HG03196 (cell line): ENCODE measurements around the gene PKDREJ.
A peak's percentile ranks its signal among the peaks of the same experiment; 100 is the strongest.
"Not testable (repeated sequence)": the region's sequence is repeated elsewhere in the genome, so short reads cannot be mapped to it uniquely, and the experiment has no call there.

Experiments used
- ATAC-seq: cut with Tn5 transposase; IDR thresholded peaks from one replicate; pipeline ENCODE4 v1.9.1; 2021; ENCODE audit not compliant: unreplicated experiment

PKDREJ gene

DNA sequence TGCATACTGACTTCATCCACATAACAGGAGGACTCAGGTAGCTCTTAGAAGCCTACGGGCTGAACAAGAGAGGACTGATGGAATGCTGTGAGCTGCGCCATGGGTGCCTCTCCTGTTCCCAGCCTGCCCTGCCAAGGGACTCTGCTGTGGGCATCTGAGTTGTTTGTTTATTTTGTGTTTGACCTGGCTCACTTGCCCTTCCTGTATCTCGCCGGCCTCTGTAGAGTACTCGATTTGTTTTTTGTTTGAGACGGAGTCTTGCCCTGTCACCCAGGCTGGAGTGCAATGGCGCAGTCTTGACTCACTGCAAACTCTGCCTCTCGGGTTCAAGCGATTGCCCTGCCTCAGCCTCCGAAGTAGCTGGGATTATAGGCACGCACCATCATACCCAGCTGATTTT lies 6.4 kb upstream of the PKDREJ start:
- no peak for ATAC-seq

- ATAC-seq = peak; percentile 90
Measured at GRCh38 chr22:46267431-46268279, 4.5 kb upstream of the PKDREJ start, which contains the start of gene TTC38. Gene TTC38, plus strand, starts transcription at chr22:46268008. Its CDS starts 32 bp downstream, at chr22:46268040.

GRCh38 chr22:46265627-46266026 lies 2.5 kb upstream of the PKDREJ start:
- not testable (repeated sequence) for ATAC-seq

- ATAC-seq = not testable (repeated sequence)
Measured at GRCh38 chr22:46264520-46264919, 1.4 kb upstream of the PKDREJ start.

GRCh38 chr22:46262449-46263215 lies 511 bp downstream of the PKDREJ start:
- no peak for ATAC-seq

GRCh38 chr22:46260038-46260437 lies 3.1 kb downstream of the PKDREJ start:
- no peak for ATAC-seq

DNA sequence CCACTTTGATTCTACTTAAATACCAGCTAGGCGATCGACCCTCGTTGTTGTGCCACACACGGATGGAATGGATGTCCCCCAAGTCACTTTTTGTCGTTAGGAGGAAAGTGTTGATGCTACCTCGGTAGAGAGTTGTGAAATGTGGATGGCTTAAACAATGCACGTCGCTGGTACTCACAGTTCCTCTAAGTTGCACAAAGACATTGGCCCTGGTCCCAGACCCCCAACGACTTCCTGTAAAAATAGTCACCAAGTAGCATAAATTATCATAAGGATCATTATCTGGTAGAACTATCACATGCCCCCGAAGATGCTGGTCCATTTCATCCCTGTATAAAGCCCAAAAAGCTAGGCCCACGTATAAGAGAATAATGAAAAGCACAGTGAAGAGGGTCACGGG lies 3.8 kb downstream of the PKDREJ start:
- ATAC-seq = no peak

DNA sequence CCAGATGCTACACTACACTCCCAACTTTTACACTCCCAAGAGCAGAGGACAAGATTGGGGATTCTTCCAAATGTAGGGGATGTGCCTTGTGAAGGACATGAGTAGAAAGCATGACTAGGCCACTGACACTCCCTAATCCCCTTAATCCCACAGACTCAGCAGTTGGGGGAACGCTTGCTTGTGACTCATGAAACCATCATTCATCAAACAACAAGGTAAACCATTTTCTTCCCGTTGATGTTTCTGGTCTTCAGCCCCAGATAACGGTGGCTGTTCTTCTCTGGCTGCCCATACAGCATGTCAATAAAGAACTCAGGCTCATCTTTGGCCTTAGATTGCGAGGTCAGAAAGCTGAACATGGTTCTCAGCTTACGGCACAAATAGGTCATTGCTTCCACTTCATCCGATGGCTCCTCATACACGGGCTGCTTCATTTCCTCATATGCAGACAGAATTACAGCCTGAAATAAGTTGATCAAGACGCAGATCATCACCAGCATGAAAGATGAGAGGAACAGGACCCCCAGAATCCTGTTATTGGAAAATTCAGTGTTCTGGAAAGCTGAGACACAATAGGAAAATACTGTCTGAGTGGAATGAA lies 6.7 kb downstream of the PKDREJ start:
- ATAC-seq = no peak

DNA sequence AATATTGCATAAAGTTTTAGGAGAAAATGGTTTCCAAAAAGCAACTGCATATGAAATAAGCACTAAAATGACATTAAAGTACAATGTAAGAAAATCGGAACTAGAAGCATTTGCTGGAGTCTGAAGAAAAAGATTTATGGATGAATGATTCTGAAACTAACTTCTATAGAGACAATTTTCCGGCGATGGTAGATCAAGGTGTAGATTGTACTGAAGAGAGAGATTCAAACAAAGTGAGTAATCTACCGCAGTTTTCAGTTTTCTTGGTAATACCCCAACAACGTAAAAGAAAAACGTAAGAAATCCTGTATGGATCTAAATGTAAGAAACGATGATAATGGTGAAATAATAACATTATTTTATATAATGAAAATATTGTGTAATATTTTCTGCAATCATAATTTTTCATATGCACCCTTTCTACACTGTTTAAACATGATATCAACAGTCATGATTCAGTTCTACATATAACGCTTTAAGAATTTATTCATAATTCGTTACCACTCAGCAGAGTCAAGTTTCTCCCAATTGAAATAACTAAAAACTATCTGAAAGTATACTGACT lies 11.2 kb downstream of the PKDREJ start:
- ATAC-seq = no peak

DNA sequence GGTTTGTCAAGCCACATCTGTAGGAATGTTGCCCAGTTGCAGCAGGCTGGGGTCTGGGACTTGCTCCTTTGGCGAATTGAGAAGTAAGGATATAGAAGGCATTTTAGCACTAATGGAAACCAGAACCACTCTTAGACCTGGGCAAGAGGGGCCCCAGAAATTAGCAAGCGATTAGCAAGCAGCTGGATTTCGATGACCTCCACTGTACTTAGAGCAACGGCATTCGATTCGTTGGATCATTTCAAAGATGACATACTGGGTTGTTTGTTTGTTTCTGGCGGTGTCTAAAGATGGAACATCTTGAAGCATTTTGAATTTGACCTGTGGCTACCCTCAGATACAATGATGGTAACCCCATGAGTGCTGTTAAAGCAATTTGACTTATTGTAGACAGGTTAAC lies 11.9 kb downstream of the PKDREJ start:
- ATAC-seq = no peak

DNA sequence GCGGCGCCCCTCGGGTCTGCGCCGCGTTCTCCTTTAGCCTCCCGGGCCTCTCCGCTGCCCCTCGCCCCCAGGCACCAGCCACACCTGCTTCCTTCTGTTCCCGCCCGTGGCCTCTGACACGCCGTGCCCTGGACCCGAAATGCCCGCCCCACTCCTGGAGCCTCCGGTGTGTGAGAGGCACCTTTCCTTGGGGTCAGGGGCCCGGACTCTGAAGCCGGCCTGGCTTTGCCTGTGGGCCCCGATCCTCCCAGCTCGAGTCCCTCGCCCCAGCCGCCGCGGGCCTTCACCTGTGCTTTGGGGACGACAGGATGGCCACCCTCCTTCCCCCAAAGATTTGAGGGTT lies 12.4 kb downstream of the PKDREJ start:
- peak; percentile 15 for ATAC-seq

DNA sequence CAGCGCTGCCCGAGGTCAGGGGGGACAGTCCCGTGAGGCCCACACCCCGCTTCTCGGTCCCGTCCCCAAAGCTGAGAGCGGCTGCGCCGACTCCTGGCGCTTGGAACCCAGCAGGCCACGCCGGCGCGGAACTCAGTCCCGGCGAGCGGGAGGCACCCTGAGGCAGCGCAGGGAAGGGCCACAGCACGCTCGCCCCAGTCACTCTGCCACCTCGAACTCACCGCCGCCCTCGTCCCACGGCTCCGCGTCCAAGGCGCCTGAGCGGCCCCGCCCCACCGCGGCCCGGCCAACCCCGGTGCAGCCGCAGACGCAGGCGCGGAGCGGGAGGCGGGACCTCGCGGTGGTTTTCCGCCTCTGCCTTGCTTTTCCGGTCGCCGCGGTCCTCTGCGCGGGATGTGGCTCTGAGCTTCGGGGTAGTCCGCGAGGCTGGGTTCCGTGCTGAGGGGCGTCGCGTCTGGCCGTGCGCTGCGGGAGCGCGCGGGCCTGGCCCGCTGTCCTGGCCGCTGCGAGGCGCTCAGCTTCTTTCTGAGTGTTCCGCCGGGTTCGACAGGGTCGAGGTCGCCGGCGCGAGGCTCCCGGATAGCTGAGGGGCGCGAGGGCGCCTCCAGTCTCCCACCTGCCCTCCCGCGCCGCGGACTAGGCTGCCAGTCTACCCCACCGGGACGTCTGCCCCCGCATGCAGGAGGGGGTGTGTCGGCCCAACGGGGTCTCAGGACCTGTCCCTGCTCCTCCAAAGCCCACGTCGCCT lies 12.9 kb downstream of the PKDREJ start, which contains the start of gene CDPF1:
Gene CDPF1, minus strand, starts transcription at position 259 of the 748 bp plus-strand sequence. CDS start 2,009 bp downstream, outside the sequence.
- peak; percentile 78 for ATAC-seq

DNA sequence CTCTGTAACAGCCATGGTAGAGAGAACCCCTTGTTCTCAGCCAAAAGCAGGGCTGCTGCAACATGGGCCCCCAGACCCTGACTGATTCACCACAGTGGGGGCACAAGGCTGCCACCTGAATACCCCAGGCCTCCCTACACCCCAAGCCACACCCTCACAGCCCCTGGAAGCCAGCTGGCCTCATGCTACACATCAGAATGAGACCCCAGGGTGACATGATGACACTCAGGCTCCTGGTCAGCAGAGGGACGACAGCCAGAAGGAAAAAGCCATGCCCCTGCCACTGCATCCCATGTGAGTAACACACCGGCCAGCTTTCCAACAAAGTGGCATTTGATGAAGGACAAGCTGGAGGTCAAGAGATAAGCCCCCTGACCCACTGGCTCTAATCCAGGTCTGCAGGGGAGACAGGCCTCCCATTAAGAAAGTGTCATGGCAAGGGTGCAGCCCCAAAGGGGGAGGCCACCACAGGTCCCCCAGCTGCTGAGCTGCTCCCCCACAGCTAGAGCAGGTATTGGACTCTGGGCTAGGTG lies 15.6 kb downstream of the PKDREJ start:
- ATAC-seq = no peak

DNA sequence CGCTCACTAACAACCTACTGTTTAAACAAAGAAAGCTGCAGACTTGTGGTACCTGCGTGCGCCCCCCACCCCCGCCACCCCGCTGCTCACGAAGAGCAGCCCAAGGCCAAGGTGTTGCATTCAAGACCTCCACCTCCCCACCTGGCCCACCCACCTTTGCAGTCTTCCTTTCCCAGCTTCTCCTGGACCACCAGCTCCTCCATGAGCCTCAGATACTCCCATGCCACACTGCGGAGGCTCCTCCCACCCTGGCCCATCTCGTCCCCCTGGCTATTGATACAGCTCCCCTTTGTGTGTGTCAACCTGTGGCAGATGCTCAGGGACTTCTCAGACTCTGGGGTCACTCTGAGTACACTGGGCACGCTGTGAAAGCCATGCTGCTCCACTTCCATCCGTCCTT lies 17.0 kb downstream of the PKDREJ start:
- ATAC-seq = no peak

DNA sequence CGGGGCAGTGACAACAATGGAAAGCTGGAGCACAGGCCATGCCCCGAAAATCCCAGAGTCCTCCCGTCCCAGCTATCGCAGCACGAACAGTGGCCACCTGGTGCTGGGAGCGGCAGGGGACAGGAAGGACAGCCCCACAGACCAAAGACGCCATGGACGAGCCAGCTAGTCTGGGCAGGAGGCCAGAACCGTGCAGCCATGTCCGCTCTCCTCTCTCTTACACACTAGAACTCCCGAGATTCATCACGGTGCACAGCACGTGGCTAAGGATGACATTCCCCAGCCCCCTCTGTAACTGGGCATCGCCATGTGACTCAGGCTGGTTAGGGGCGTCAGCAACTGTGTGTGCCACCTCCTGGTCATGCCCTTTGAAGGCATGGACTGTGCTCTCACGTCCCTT lies 17.6 kb downstream of the PKDREJ start:
- ATAC-seq = no peak

DNA sequence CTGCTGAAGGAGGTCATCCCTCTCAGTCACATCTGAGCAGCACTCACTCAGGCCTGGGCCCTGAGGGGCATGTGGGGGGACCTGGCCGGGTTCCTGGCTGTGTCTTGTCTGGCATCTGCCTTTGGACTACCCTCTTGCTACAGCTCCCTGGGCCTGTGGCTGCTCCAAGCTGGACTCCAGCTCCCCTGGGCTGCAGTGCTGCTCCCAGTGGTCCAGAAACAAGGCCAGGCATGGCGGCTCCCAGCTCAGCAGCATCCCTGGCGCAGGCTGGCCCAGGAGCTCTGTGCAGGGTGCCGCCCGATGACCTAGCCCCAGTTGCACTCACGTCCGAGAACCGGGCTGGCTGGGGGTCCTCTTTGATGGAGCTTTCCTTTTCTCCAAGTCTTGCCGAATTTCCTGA lies 18.4 kb downstream of the PKDREJ start:
- no peak for ATAC-seq

DNA sequence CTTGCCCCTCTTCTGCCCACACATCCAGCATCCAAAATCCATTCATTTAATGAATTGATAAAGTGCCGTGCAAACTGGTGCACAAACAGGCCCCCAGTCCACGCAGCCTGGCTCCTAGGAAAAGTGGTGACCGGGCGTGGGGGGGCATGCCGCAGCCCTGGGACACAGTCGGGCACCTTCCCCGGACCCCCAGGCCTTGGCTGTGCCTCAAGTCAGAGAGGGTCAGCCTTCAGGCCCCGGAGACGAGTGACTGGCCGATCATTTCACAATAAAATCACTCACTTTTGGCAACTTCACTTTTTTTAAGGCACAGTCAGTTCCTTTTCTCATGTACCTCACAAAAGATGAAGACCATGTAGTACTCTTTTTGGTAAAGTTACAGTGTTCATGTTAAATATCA lies 21.1 kb downstream of the PKDREJ start:
- no peak for ATAC-seq

DNA sequence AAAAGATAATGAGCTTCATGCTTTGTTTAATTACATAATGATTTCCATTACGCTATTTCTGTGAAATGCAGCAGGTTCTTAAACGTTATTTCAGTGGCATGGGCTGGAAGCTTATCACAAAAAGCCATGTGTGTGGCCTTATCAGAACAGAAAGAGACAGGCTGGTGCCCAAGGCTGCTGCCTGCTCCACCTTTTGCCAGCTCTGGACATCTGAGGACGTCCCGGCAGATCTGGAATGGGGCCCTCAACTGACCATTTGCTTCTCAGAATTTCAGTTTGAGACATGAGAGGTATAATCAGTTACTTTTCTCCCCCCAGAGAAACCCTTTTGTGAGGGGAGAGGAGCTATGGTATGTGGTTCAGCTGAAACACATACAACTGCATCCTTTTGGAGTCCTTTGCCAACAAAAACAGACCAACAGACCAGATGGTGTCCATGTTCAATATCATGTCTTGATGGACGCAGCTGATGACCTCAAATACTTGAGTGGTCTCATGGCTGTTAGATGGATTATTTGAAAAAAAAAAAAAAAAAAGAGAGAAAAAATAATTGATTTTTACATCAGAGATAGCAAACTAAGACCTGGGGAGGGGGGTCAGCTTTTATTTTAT lies 21.6 kb downstream of the PKDREJ start:
- ATAC-seq = no peak

GRCh38 chr22:46240907-46241306 lies 22.2 kb downstream of the PKDREJ start:
- ATAC-seq = no peak

GRCh38 chr22:46240506-46240905 lies 22.6 kb downstream of the PKDREJ start:
- ATAC-seq = no peak
